SHP77 treated with DMSO at 0.1 percent for 48 hours (cell line): ENCODE results near the gene LRRC40.

Source experiments
- DNase-seq: peaks from one replicate; lab custom pipeline; 2025; lab: John Stamatoyannopoulos, UW

Gene LRRC40

GRCh38 chr1:70115315-70115714 is 90.1 kb downstream of the LRRC40 start:
- no peak for DNase-seq

GRCh38 chr1:70112838-70113237 is 92.5 kb downstream of the LRRC40 start:
- no peak for DNase-seq

DNA sequence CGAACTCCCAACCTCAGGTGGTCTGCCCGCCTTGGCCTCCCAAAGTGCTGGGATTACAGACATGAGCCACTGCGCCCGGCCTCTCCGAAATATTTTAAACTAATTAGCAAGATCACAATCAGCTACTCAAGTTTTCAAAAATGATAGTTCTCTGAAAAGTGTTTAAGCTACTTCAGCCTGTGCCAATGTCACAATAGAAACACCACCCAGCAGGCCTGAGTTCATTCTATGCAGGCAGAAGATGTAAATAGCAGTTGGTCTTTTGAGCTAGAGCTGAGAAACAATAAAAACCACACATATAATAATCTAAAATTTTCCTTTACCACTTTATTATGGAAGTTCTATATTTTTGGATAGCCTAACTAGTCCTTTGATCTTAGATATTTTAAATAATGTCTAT is 96.1 kb downstream of the LRRC40 start:
- DNase-seq: no peak

- DNase-seq: no peak
Measured at GRCh38 chr1:70103770-70104169, 101.6 kb downstream of the LRRC40 start.

GRCh38 chr1:70101774-70102173 is 103.6 kb downstream of the LRRC40 start:
- no peak for DNase-seq

GRCh38 chr1:70101231-70101630 is 104.1 kb downstream of the LRRC40 start:
- DNase-seq: no peak
